ENCODE results near the gene PAPPA2.

Gene PAPPA2

DNA sequence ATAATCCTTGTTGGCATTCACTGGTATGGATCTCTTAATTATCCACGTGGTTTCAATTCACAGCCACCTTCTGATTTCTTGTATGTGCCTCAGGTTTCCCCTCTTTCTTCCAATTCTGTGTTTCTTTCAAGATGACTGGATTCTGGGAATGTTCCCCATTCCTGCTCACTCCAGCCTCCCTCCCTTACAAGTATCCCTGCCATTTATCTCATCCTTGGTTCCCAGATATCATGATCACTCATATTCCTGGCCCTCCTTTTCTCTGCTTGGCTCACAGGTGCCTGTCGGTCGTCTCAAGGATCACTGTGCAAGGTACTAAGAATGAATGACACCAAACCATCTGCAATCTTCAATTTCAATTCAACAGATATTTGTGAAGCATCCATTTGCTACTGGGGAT lies 422.4 kb downstream of the PAPPA2 start:
- TF ChIP-seq, protein P1, sequence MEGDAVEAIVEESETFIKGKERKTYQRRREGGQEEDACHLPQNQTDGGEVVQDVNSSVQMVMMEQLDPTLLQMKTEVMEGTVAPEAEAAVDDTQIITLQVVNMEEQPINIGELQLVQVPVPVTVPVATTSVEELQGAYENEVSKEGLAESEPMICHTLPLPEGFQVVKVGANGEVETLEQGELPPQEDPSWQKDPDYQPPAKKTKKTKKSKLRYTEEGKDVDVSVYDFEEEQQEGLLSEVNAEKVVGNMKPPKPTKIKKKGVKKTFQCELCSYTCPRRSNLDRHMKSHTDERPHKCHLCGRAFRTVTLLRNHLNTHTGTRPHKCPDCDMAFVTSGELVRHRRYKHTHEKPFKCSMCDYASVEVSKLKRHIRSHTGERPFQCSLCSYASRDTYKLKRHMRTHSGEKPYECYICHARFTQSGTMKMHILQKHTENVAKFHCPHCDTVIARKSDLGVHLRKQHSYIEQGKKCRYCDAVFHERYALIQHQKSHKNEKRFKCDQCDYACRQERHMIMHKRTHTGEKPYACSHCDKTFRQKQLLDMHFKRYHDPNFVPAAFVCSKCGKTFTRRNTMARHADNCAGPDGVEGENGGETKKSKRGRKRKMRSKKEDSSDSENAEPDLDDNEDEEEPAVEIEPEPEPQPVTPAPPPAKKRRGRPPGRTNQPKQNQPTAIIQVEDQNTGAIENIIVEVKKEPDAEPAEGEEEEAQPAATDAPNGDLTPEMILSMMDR (IDR thresholded peaks at IDR 0.05; ENCODE audit: insufficient read depth, low read depth, low read length, missing control alignments), result no peak
- no peak overlapping the region for H3K4me3 ChIP-seq (ENCODE audit: low read length)
- no peak for DNase-seq (ENCODE audit: low read depth)

DNA sequence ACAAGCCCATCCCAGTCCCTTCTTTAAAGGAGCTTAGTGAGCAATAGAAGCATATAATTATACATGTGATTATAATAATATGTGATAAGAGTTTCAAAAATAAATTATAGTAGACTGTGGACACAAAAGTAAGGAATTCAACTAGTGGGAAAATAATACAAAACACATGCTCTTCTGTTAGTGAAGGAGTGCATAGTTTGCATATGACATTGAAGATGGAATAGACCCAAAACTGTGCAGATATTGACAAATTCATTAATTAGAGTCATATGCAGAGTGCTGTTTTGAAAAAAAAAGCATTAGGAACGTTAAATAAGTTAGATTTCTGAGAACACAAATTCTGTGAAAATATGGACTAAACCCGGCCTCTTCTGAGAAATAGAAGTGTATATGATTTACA lies 422.8 kb downstream of the PAPPA2 start:
- DNase-seq (ENCODE audit: low read depth), result no peak
- H3K4me3 ChIP-seq (ENCODE audit: low read length), result no peak overlapping the region
- TF ChIP-seq, protein P1 (IDR thresholded peaks at IDR 0.05; ENCODE audit: insufficient read depth, low read depth, low read length, missing control alignments), result no peak

GRCh38 chr1:176888471-176889032 lies 425.6 kb downstream of the PAPPA2 start:
- H3K4me3 ChIP-seq (ENCODE audit: low read length), result no peak overlapping the region
- no peak for DNase-seq (ENCODE audit: low read depth)
- TF ChIP-seq, protein P1 (IDR thresholded peaks at IDR 0.05; ENCODE audit: insufficient read depth, low read depth, low read length, missing control alignments), result no peak

DNA sequence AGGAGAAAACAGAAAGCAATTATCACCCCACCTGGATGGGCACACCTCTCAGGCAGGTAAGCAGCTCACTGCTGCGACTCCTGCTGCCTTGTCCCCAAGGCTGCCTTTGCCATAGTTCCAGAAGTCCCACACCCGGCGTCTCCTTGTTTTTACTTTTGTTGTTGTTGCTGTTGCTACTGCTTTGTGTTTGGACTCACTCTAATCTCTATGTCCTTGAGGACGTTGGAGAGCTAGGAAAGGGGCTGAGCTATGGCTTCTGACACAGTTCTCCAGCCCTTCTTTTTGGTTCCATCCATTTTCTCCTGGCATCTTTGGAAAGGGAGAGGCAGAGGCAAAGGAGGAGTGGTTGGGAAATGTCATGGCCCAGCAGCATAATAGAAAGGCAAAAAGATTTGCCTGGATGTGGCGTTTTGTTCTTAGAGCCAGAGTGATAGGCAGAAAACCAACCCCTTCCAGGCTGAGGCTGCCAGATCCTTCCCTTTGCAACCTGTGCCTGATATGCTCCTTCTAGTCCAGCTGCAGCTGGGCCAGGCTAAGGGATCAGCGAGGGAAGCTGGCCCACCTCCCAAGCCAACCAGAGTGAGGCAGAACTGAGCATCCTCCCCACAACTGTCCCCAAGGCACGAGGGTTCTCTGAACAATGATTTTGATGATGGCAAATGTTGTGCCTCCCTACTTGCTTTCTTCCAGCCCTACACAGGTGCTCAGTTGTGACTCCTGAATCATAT lies 430.8 kb downstream of the PAPPA2 start:
- no peak overlapping the region for H3K4me3 ChIP-seq (ENCODE audit: low read length)
- TF ChIP-seq, protein P1 (IDR thresholded peaks at IDR 0.05; ENCODE audit: insufficient read depth, low read depth, low read length, missing control alignments), result no peak
- DNase-seq (ENCODE audit: low read depth), result no peak

DNA sequence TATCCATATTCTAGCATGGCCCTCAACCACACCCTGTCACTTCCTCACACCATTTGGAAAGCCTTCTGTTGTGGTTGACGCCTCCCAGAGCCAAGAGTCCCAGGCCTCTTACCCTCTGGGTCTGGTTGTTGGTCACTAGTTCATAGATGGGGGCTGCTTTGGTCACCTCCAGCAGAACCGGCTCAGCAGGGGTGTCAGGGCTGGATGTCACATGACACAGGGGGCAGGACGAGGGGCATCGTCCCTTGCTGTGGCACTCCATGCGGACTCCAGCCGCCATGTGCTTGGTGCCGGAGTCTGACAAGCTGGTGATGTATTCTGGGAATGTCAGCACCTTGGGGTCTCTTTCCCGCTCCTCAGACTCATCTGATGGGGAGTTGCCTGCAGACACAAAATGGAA lies 431.5 kb downstream of the PAPPA2 start:
- no peak for DNase-seq (ENCODE audit: low read depth)
- no peak overlapping the region for H3K4me3 ChIP-seq (ENCODE audit: low read length)
- TF ChIP-seq, protein P1 (IDR thresholded peaks at IDR 0.05; ENCODE audit: insufficient read depth, low read depth, low read length, missing control alignments), result no peak

Data from epithelial cell of esophagus (primary cell).